Activated CD8-positive, alpha-beta memory T cell treated with anti-CD3 and anti-CD28 coated beads for 36 hours (primary cell): ENCODE measurements around the gene DISP2. TPM values are rescaled to one million over a fixed set of nuclear protein-coding genes. Genes with fewer than 3 reads are reported as not detected.

Experiments
- CTCF ChIA-PET: fragments of 350-600 bp; sonication (Branson Sonifier 250); formaldehyde crosslinking; loops from one replicate; lab custom pipeline; 2021; ENCODE audit warnings: antibody characterized with exemption; lab: Charles Lee
- POLR2A ChIA-PET: fragments of 350-600 bp; sonication (Branson Sonifier 250); formaldehyde crosslinking; loops from one replicate; lab custom pipeline; 2021; ENCODE audit warnings: antibody characterized with exemption; lab: Charles Lee
- total RNA-seq, 2 experiments: library from RNA; stranded (reverse); gene quantifications; one replicate each; pipeline ENCODE4 v1.2.3, GENCODE V29; 2021

DISP2 gene
- total RNA-seq, 2 experiments from 2014 or later = 0.15 to 0.36 TPM

DNA sequence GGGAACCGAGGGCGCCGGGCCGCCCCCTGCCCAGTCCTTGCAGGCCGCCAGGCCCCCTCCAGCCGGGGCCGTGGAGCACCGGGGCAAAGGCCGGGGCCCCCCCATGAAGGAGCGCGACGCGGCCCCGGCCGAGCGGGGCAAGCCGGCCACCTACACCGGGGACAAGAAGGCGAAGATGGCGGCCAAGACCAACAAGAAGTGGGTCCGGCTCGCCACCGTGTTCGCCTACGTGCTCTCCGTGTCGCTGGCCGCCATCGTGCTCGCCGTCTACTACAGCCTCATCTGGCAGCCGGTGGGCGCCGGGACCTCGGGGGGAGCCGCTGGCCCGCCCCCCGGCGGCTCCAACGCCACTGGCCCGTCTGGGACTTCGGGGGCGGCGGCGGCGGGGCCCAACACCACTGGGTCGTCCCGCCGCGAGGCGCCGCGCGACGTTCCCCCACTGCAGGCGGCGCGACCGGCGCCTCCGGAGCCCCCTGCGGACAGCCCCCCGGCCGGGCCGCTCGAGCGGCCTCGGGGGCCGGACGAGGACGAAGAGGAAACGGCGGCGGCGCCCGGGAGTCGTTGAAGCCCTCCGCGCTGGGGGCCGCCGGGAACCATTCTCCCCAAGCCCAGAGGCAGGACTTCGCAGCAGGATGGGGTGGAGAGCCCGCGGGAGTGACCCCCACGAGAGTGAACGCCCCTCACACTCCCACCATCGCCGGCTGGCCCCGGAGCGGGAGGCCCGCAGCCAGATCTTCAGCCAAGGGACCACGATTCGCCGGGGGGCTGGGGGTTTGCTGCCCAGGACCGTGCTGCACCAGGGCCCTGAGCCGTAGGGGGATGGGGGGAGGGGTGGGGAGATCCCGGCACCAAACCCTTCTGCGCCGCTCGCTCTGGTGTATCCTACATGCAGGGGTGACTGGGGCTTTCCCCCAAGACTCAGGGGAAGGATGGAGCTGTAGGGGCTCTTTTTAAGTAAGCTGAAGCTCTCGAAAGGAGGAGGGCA, 33.8 kb upstream of the DISP2 start:
- CTCF ChIA-PET = interaction anchor here (1.4 to 9.5 kb wide), 4 partner anchors 14 to 20 kb away, joined by 9 to 95 read pairs (median 26); partner anchors contain the start of gene CCDC9B
- POLR2A ChIA-PET = interaction anchor here (1.4 kb wide), 1 partner anchor 16 kb away, joined by 7 read pairs; the partner anchor contains the start of gene PLCB2

GRCh38 chr15:40325188-40325587, 32.8 kb upstream of the DISP2 start:
- ChIA-PET POLR2A (no interaction called here), CTCF (interaction anchor here (1.4 to 5.4 kb wide), 4 partner anchors 13 to 50 kb away, joined by 4 to 40 read pairs (median 8); no protein-coding TSS in a partner anchor)

DNA sequence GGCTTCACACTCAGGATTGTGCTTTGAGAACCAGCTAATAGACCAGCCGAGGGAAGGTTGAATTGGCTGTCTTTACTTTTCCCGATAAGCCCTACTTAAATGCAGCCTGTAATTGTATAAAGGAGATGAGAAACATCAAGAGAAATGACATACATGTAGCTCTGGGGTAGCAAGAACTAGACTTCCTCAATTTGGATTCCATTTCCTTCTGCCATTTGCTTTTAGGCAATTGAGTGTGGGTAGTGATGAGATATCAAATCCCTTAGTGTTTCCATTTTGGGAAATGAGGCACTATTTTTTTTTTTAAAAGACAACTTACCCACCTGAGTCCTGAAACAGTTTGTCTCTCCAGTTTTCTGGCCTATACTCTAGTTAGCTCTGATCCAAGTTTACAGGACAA, 32.3 kb upstream of the DISP2 start:
- CTCF ChIA-PET = interaction anchor here (1.4 to 5.4 kb wide), 5 partner anchors 12 to 52 kb away, joined by 4 to 40 read pairs (median 5); no protein-coding TSS in a partner anchor

DNA sequence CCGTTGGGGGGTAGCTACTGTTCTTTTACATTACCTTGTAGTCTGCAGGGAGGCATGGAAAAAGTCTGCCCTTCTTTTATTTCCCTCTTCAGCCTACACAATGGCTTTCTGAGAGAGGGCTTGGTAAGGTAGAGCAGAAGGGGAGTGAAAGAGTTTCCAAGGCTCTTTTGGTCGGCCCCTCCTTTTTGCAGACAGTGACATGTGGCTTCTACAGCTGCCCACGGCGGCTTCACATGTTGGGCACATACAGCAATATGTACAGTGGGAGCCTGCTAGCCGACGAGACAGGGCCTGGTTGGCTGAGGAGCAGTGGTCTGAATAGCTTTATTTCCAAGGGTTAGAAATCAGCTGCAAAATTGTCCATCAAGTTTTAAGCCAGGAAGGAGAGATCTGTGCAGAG, 30.6 kb upstream of the DISP2 start:
- POLR2A ChIA-PET = no interaction called here
- CTCF ChIA-PET = interaction anchor here (1.1 to 5.4 kb wide), 5 partner anchors 10 to 54 kb away, joined by 3 to 40 read pairs (median 5); partner anchors contain the start of gene CCDC9B

More for the DNA sequence above, 32.3 kb upstream of the DISP2 start:
- POLR2A ChIA-PET = no interaction called here

GRCh38 chr15:40328176-40328575, 29.8 kb upstream of the DISP2 start:
- ChIA-PET POLR2A (no interaction called here), CTCF (interaction anchor here (1.3 to 5.4 kb wide), 3 partner anchors 10 to 49 kb away, joined by 3 to 40 read pairs (median 7); no protein-coding TSS in a partner anchor)

GRCh38 chr15:40328751-40329150, 29.3 kb upstream of the DISP2 start:
- ChIA-PET CTCF (interaction anchor here (0.6 to 5.4 kb wide), 6 partner anchors 9 to 165 kb away, joined by 3 to 40 read pairs (median 4); partner anchors contain the start of gene PLCB2), POLR2A (no interaction called here)

- CTCF ChIA-PET = interaction anchor here (1.0 to 1.5 kb wide), 2 partner anchors 15 to 51 kb away, joined by 3 to 5 read pairs; no protein-coding TSS in a partner anchor
- POLR2A ChIA-PET = no interaction called here
These were observed 28.2 kb upstream of the DISP2 start for GRCh38 chr15:40329804-40330203.

GRCh38 chr15:40330368-40330836, 27.6 kb upstream of the DISP2 start:
- ChIA-PET POLR2A (no interaction called here), CTCF (interaction anchor here (0.6 to 1.6 kb wide), 4 partner anchors 10 to 335 kb away, joined by 3 to 6 read pairs (median 5); partner anchors contain the start of gene CCDC9B)

GRCh38 chr15:40331026-40331425, 27.0 kb upstream of the DISP2 start:
- CTCF ChIA-PET = interaction anchor here (0.6 to 1.6 kb wide), 3 partner anchors 10 to 335 kb away, joined by 3 to 6 read pairs (median 5); partner anchors contain the start of gene CCDC9B
- POLR2A ChIA-PET = interaction anchor here (0.5 kb wide), 1 partner anchor 66 kb away, joined by 3 read pairs; no protein-coding TSS in a partner anchor

DNA sequence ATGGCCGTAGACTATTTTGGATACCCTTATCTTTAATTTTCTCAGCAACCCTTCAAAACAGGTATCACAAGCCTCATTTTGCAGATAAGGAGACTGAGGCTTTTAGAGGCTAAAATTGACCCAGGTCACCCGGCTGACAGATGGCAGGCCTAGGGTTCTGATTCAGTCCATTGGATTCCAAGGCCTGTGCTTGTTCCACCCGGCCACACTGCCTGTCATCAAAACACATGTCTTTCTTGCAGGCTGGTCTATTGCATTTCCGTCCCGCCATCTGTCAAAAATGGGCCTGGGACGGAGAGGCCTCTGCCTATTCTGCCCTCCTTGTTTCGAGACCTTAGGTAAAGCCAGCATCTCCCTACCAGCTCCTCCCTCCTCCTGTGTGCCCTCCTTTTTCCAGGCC, 26.4 kb upstream of the DISP2 start:
- POLR2A ChIA-PET = interaction anchor here (0.5 kb wide), 1 partner anchor 65 kb away, joined by 3 read pairs; no protein-coding TSS in a partner anchor
- CTCF ChIA-PET = interaction anchor here (0.5 to 3.7 kb wide), 6 partner anchors 9 to 90 kb away, joined by 3 to 17 read pairs (median 4); partner anchors contain the start of gene CCDC9B

GRCh38 chr15:40332113-40332781, 25.8 kb upstream of the DISP2 start:
- POLR2A ChIA-PET = interaction anchor here (1.1 kb wide), 1 partner anchor 10 kb away, joined by 4 read pairs; no protein-coding TSS in a partner anchor
- CTCF ChIA-PET = interaction anchor here (0.5 to 3.7 kb wide), 6 partner anchors 8 to 94 kb away, joined by 3 to 17 read pairs (median 4); partner anchors contain the start of gene CCDC9B

- POLR2A ChIA-PET = interaction anchor here (0.9 kb wide), 1 partner anchor 11 kb away, joined by 3 read pairs; the partner anchor contains the start of gene INAFM2
- CTCF ChIA-PET = interaction anchor here (1.0 to 8.8 kb wide), 4 partner anchors 10 to 54 kb away, joined by 3 to 95 read pairs (median 12); partner anchors contain the start of genes ANKRD63 and INAFM2
These were observed 24.0 kb upstream of the DISP2 start for GRCh38 chr15:40333922-40334492.

DNA sequence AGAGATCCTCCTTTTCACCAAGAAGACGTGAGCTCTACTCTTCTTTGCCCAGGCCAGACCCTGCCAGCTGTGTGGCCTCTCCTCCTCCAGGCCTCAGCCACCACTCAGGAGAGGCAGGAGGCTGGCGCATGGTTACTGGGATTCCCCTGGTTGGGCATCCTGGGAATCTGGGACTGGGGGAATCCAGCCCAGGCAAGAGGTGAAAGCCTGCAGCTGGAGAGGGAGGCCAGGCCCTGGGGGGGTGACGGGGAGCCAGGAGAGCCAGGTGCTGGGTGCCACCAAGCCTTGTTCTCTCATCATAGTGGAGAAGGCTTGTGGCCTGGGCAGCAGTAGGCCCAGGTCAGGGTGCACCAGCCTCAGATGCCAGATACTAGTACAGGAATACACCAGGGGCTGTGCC, 23.5 kb upstream of the DISP2 start:
- ChIA-PET POLR2A (interaction anchor here (0.9 kb wide), 1 partner anchor 11 kb away, joined by 3 read pairs; the partner anchor contains the start of gene INAFM2), CTCF (interaction anchor here (1.0 to 8.8 kb wide), 4 partner anchors 9 to 54 kb away, joined by 3 to 95 read pairs (median 12); partner anchors contain the start of genes ANKRD63 and INAFM2)

DNA sequence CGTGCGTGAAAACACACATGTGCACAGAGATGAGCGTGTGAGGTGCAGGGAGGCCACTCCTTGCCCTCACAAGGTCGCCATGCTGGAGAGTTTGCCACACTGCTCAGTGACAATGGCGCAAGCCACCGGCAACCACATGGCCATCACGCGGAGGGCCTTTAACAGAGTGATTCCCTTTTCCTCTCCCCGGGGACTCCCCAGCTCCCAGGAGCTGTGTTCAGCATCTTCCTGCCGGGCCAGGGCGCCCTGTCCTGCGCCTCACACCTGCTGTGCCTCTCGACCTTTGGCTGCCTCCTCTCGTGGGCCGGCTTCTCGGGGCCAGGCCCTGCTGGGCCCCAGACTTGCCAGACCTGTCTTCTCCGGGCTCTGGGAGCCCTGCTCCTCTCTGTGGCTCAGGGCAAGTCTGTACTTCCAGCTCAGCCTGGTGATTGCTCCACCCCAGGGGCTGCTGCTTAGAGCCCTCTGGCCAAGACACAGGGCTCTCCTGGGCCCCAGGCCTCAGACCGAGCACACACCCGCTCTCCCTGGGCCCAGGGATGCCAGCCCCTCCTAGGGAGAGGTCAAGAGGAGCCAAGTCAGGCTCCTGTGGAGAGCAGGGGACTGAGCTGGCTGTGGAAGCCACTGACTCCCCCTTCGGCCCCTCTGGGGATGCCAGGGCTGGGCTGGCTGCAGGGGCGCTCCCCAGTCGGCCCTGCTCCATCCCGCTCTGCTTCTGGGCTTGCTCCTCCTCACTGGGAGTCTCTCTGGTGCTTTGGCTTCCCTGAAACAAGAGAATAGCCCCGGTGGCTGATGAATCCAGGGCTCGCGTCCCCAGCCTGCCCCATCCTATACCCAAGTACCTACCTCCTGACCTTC, 22.9 kb upstream of the DISP2 start:
- ChIA-PET CTCF (interaction anchor here (1.0 to 8.8 kb wide), 4 partner anchors 9 to 55 kb away, joined by 3 to 95 read pairs (median 12); partner anchors contain the start of genes ANKRD63 and INAFM2), POLR2A (interaction anchor here (0.9 kb wide), 1 partner anchor 12 kb away, joined by 3 read pairs; the partner anchor contains the start of gene INAFM2)

- ChIA-PET CTCF (interaction anchor here (1.2 to 8.8 kb wide), 8 partner anchors 9 to 119 kb away, joined by 3 to 95 read pairs (median 35); partner anchors contain the start of genes INAFM2 and PLCB2), POLR2A (no interaction called here)
These were observed 21.9 kb upstream of the DISP2 start for GRCh38 chr15:40335938-40336743.
